Lung (tissue), 12 donors: Measurements from ENCODE around the gene ADH1B. TPM values are rescaled to one million over a fixed set of nuclear protein-coding genes. Genes with fewer than 3 reads are reported as not detected.
A peak's percentile ranks its signal among the peaks of the same experiment; 100 is the strongest.

ENCODE experiments used
- ATAC-seq: fragments of 200-7000 bp; cut with Tn5 transposase; one replicate; pipeline ENCODE4 v1.9.1; 2020; ENCODE audit warnings: moderate number of reproducible peaks; ENCODE audit not compliant: insufficient read depth, low FRiP score
- DNase-seq, 3 donors: peaks; one replicate each; pipeline ENCODE4 v3.0.0-alpha.2; 2013 to 2017
- H3K27ac ChIP-seq, 2 donors: one replicate each; pipeline ENCODE4 v1.5.1; 2013; ENCODE audit warnings: mild to moderate bottlenecking in 2 of 2, moderate library complexity in 2 of 2, control low read depth in 1 of 2, inconsistent platforms in 1 of 2, low read depth in 1 of 2, low read length in 1 of 2
- H3K27me3 ChIP-seq, 3 donors: one replicate each; pipeline ENCODE4 v1.5.1; 2013; ENCODE audit warnings: low read length in 2 of 3; ENCODE audit not compliant: control insufficient read depth in 3 of 3, insufficient read depth in 3 of 3
- H3K36me3 ChIP-seq, 4 donors: one replicate each; pipeline ENCODE4 v1.5.1; 2013; ENCODE audit warnings: low read length in 4 of 4, mild to moderate bottlenecking in 1 of 4, moderate library complexity in 1 of 4; ENCODE audit not compliant: control insufficient read depth in 4 of 4, insufficient read depth in 4 of 4
- H3K4me1 ChIP-seq, 5 donors: one replicate each; pipeline ENCODE4 v1.5.1; 2013; ENCODE audit warnings: low read length in 5 of 5, mild to moderate bottlenecking in 2 of 5, moderate library complexity in 1 of 5; ENCODE audit not compliant: control insufficient read depth in 5 of 5, insufficient read depth in 5 of 5
- H3K4me3 ChIP-seq: one replicate; pipeline ENCODE4 v1.5.1; 2013; ENCODE audit warnings: mild to moderate bottlenecking, control low read depth, moderate library complexity
- H3K9ac ChIP-seq, 2 donors: one replicate each; pipeline ENCODE4 v1.5.1; 2013; ENCODE audit warnings: low read length in 2 of 2, control low read depth in 1 of 2; ENCODE audit not compliant: insufficient read depth in 1 of 2
- H3K9me3 ChIP-seq, 4 donors: one replicate each; pipeline ENCODE4 v1.5.1; 2013; ENCODE audit warnings: low read length in 3 of 4, mild to moderate bottlenecking in 1 of 4, moderate library complexity in 1 of 4; ENCODE audit not compliant: control insufficient read depth in 4 of 4, insufficient read depth in 3 of 4
- whole genome bisulfite sequencing, 2 donors: extraction: QIAGEN DNeasy Blood & Tissue Kit; methylation state at CpG; one replicate each; pipeline ENCODE4 v1.1.7; 2013; 5-methylcytosine and 5-hydroxymethylcytosine counted together
- polyA plus RNA-seq, 2 donors: library from polyadenylated mRNA; stranded (reverse); fragments of 200-250 nt; gene quantifications; one replicate each; pipeline ENCODE4 v1.2.1, GENCODE V29; 2013
- total RNA-seq, 2 donors: library from RNA; depleted of rRNA in 1 of 2; stranded (reverse); fragments of >200 nt in 1 of 2; gene quantifications; one replicate each; pipeline ENCODE4 v1.2.1, GENCODE V29; 2014 to 2021
- TF ChIP-seq, protein P1 (sequence below): IDR thresholded peaks from 2 replicates; pipeline ENCODE4 v1.5.1; 2012; ENCODE audit warnings: mild to moderate bottlenecking; ENCODE audit errors: control extremely low read depth, extremely low read depth
- donor health status: control.
- donor health status: control.
- donor health status: Bipolar disorder and iron deficiency.
- donor health status: healthy.
- donor health status: DM: yes; HTN: yes; CAD: no.

The ADH1B gene
- total and polyA plus RNA-seq, 4 donors = 106 to 1,115 (median 275) TPM

DNA sequence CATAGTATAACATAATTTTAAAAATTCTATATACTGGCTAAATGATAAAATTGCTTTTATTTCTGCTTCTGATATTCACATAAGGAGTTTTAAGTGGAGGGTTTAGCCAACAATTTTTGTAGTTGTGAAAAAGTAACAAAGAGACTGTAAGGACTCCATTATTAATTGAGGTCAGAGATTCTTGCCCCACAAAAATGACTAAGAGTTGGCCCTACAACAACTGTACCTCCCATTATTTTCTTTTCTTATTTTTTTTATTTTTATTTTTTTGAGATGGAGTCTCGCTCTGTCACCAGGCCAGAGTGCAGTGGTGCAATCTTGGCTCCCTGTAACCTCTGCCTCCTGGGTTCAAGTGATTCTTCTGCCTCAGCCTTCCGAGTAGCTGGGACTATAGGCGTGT, 9.4 kb upstream of the ADH1B start:
- Histone ChIP-seq H3K27ac (no peak overlapping the region), H3K9ac (no peak overlapping the region), H3K36me3 (no peaks in the 10 kb centered on the region), H3K27me3 (no peaks in the 10 kb centered on the region), H3K4me3 (no peak overlapping the region), H3K9me3 (peaks cover 0 to 4% (median under 1%) of the 10 kb centered on the region in 4 donors), H3K4me1 (peaks cover 0 to 2% (median 0%) of the 10 kb centered on the region in 5 donors)
- no peak for ATAC-seq
- no peak for DNase-seq
- WGBS, 2 donors = 87 to 95% methylated on average over 3 of the region's 3 CpGs
- TF ChIP-seq, protein P1, sequence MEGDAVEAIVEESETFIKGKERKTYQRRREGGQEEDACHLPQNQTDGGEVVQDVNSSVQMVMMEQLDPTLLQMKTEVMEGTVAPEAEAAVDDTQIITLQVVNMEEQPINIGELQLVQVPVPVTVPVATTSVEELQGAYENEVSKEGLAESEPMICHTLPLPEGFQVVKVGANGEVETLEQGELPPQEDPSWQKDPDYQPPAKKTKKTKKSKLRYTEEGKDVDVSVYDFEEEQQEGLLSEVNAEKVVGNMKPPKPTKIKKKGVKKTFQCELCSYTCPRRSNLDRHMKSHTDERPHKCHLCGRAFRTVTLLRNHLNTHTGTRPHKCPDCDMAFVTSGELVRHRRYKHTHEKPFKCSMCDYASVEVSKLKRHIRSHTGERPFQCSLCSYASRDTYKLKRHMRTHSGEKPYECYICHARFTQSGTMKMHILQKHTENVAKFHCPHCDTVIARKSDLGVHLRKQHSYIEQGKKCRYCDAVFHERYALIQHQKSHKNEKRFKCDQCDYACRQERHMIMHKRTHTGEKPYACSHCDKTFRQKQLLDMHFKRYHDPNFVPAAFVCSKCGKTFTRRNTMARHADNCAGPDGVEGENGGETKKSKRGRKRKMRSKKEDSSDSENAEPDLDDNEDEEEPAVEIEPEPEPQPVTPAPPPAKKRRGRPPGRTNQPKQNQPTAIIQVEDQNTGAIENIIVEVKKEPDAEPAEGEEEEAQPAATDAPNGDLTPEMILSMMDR = no peak

DNA sequence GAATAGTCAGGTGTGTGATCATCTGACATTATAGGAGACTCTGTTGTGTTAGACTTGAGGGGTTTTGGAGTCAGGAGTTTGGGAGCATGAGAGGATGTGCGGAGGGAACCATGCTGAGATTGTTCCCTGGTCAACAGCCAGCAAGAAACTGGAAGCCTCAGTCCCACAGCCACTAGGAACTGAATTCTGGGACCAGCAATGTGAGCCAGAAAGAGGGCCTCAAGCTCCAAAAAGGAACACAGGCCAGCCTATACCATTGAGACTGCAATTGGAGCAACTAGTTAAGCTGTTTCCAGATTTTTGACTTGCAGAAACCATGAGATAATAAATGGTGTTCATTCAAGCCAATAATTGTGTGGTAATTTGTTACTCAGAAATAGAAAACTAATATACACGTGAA, 8.7 kb upstream of the ADH1B start:
- Histone ChIP-seq H3K27me3 (no peaks in the 10 kb centered on the region), H3K36me3 (no peaks in the 10 kb centered on the region), H3K4me1 (peaks cover 0 to 5% (median 0%) of the 10 kb centered on the region in 5 donors), H3K9me3 (peaks cover 0 to 4% (median under 1%) of the 10 kb centered on the region in 4 donors), H3K9ac (no peak overlapping the region), H3K4me3 (no peak overlapping the region), H3K27ac (no peak overlapping the region)
- ATAC-seq (no peak), DNase-seq (no peak)
- TF ChIP-seq, protein P1 = no peak
- 81 to 83% methylated on average over 2 of the region's 2 CpGs for WGBS, 2 donors

DNA sequence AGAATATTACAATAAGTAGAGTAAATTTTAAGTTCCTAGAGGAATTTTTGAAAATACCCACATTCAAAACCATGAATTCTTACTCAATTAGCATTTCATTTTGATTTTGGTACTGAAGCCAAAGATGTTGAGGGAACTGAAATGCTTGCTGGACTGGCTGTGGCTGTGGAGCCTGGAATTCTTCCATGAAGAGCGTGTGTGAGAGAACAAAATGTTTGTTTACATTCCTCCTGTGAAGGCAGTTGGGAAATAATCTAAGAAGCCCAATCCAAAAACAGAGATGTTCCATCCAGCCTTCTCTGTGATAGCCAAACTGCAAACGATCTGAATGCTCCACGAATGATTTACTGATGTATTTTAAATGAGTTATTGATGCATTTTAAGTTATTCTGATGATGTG, 3.8 kb upstream of the ADH1B start:
- Histone ChIP-seq H3K9me3 (peaks cover 0 to 4% (median under 1%) of the 10 kb centered on the region in 4 donors), H3K9ac (no peak overlapping the region), H3K27me3 (no peaks in the 10 kb centered on the region), H3K27ac (no peak overlapping the region), H3K4me1 (peaks cover 0 to 41% (median 0%) of the 10 kb centered on the region in 5 donors), H3K4me3 (no peak overlapping the region), H3K36me3 (peaks cover 0 to 10% (median 1%) of the 10 kb centered on the region in 4 donors)
- 35 to 69% methylated on average over 3 of the region's 3 CpGs for WGBS, 2 donors
- no peak for ATAC-seq
- TF ChIP-seq, protein P1 = no peak
- DNase-seq = peak; percentile 89 to 99 (median 99)

DNA sequence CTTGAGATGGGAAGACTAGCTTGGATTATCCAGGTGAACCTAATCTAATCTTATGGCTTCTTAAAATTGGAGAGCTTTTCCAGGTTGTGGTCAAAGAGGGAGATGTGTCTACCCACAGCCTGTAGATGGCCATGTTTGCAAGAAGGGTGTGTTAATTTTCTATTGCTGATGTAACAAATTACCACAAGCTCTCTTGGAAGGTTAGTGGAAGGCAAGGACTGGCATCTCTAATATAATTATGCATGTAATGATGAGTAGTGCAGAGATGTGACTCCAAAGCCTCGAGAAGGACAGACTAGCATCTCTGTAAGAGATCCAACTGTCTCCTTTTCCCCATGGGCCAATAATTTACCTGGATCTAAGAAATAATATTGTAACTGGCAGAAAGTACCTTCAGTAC, 3.2 kb upstream of the ADH1B start:
- TF ChIP-seq, protein P1 = no peak
- peak in 1 of 3 donors; percentile 45 for DNase-seq
- Histone ChIP-seq H3K9me3 (peaks cover 0 to 4% (median under 1%) of the 10 kb centered on the region in 4 donors), H3K36me3 (peaks cover 0 to 15% (median 4%) of the 10 kb centered on the region in 4 donors), H3K27me3 (no peaks in the 10 kb centered on the region), H3K4me1 (peaks cover 0 to 41% (median 0%) of the 10 kb centered on the region in 5 donors), H3K4me3 (no peak overlapping the region), H3K27ac (peak overlapping the region; percentile 45 to 73), H3K9ac (no peak overlapping the region)
- 66 to 67% methylated on average over 1 of the region's 1 CpG for WGBS, 2 donors
- ATAC-seq = no peak
